Measurements from ENCODE around the gene LGALS12.

The LGALS12 gene

GRCh38 chr11:63505857-63506528 lies at the start of gene LGALS12:
LGALS12 (plus strand) TSS chr11:63506084; CDS start chr11:63506459, 375 bp downstream.
- in situ Hi-C loops (cut with HindIII; ENCODE audit: low sequenced_read_pairs), result no loop called here

- in situ Hi-C loops (cut with HindIII; ENCODE audit: low sequenced_read_pairs), result no loop called here
These were observed 46.3 kb upstream of the LGALS12 start for GRCh38 chr11:63459586-63459985.

GRCh38 chr11:63462137-63462536 lies 43.7 kb upstream of the LGALS12 start:
- in situ Hi-C loops (cut with HindIII; ENCODE audit: low sequenced_read_pairs), result no loop called here

GRCh38 chr11:63470311-63470710 lies 35.6 kb upstream of the LGALS12 start:
- in situ Hi-C loops (cut with HindIII; ENCODE audit: low sequenced_read_pairs), result no loop called here

- in situ Hi-C loops (cut with HindIII; ENCODE audit: low sequenced_read_pairs), result no loop called here
These were observed 33.5 kb upstream of the LGALS12 start for GRCh38 chr11:63472372-63472771.

GRCh38 chr11:63476618-63477017 lies 29.3 kb upstream of the LGALS12 start:
- in situ Hi-C loops (cut with HindIII; ENCODE audit: low sequenced_read_pairs), result no loop called here

- in situ Hi-C loops (cut with HindIII; ENCODE audit: low sequenced_read_pairs), result no loop called here
These were observed 27.0 kb upstream of the LGALS12 start for GRCh38 chr11:63478896-63479295.

GRCh38 chr11:63480039-63480438 lies 25.8 kb upstream of the LGALS12 start:
- in situ Hi-C loops (cut with HindIII; ENCODE audit: low sequenced_read_pairs), result loop anchor here (5.0 kb wide), 1 partner anchor 147 kb away; no protein-coding TSS in a partner anchor

- in situ Hi-C loops (cut with HindIII; ENCODE audit: low sequenced_read_pairs), result no loop called here
These were observed 20.1 kb upstream of the LGALS12 start for GRCh38 chr11:63485777-63486176.

- in situ Hi-C loops (cut with HindIII; ENCODE audit: low sequenced_read_pairs), result no loop called here
These were observed 17.1 kb upstream of the LGALS12 start for GRCh38 chr11:63488789-63489188.

GRCh38 chr11:63489879-63490278 lies 16.0 kb upstream of the LGALS12 start:
- in situ Hi-C loops (cut with HindIII; ENCODE audit: low sequenced_read_pairs), result loop anchor here (10.0 kb wide), 1 partner anchor 245 kb away; no protein-coding TSS in a partner anchor

GRCh38 chr11:63490551-63491239 lies 15.2 kb upstream of the LGALS12 start, which contains the start of gene PLAAT5:
PLAAT5 (minus strand) TSS chr11:63491167; CDS start chr11:63491034, 133 bp downstream.
- in situ Hi-C loops (cut with HindIII; ENCODE audit: low sequenced_read_pairs), result loop anchor here (10.0 kb wide), 1 partner anchor 244 kb away; no protein-coding TSS in a partner anchor

GRCh38 chr11:63491240-63491587 lies 14.7 kb upstream of the LGALS12 start:
- in situ Hi-C loops (cut with HindIII; ENCODE audit: low sequenced_read_pairs), result loop anchor here (10.0 kb wide), 1 partner anchor 244 kb away; no protein-coding TSS in a partner anchor

- in situ Hi-C loops (cut with HindIII; ENCODE audit: low sequenced_read_pairs), result loop anchor here (10.0 kb wide), 1 partner anchor 243 kb away; no protein-coding TSS in a partner anchor
These were observed 14.1 kb upstream of the LGALS12 start for GRCh38 chr11:63491636-63492372.

- in situ Hi-C loops (cut with HindIII; ENCODE audit: low sequenced_read_pairs), result loop anchor here (10.0 kb wide), 1 partner anchor 242 kb away; no protein-coding TSS in a partner anchor
These were observed 13.4 kb upstream of the LGALS12 start for GRCh38 chr11:63492441-63492840.

GRCh38 chr11:63493127-63493526 lies 12.8 kb upstream of the LGALS12 start:
- in situ Hi-C loops (cut with HindIII; ENCODE audit: low sequenced_read_pairs), result loop anchor here (10.0 kb wide), 1 partner anchor 242 kb away; no protein-coding TSS in a partner anchor

- in situ Hi-C loops (cut with HindIII; ENCODE audit: low sequenced_read_pairs), result loop anchor here (10.0 kb wide), 1 partner anchor 240 kb away; no protein-coding TSS in a partner anchor
These were observed 10.9 kb upstream of the LGALS12 start for GRCh38 chr11:63494975-63495374.

GRCh38 chr11:63499874-63500273 lies 6.0 kb upstream of the LGALS12 start:
- in situ Hi-C loops (cut with HindIII; ENCODE audit: low sequenced_read_pairs), result loop anchor here (10.0 kb wide), 1 partner anchor 235 kb away; no protein-coding TSS in a partner anchor

- in situ Hi-C loops (cut with HindIII; ENCODE audit: low sequenced_read_pairs), result no loop called here
These were observed 4.6 kb upstream of the LGALS12 start for GRCh38 chr11:63501236-63501635.

GRCh38 chr11:63502252-63502820 lies 3.5 kb upstream of the LGALS12 start:
- in situ Hi-C loops (cut with HindIII; ENCODE audit: low sequenced_read_pairs), result no loop called here

GRCh38 chr11:63503492-63503891 lies 2.4 kb upstream of the LGALS12 start:
- in situ Hi-C loops (cut with HindIII; ENCODE audit: low sequenced_read_pairs), result no loop called here

All from endothelial cell of hepatic sinusoid (primary cell).